Measurements from ENCODE around the gene ANKMY1. TPM values are rescaled to one million over a fixed set of nuclear protein-coding genes. Genes with fewer than 3 reads are reported as not detected.

Gene ANKMY1
- polyA plus RNA-seq, 3 donors = 2.1 to 22.9 (median 2.9) TPM

- H4K20me1 ChIP-seq (ENCODE audit: insufficient read depth, low read length) = no peaks in the 10 kb centered on the region
- no peak overlapping the region for H3K27ac ChIP-seq (ENCODE audit: low read depth in 1 of 2, low read length in 2 of 2)
- H3K4me3 ChIP-seq (replicated peaks in 1 of 3; ENCODE audit: low read depth in 2 of 3, low read length in 3 of 3) = no peak overlapping the region
- no peak for TF ChIP-seq CTCF (IDR thresholded peaks at IDR 0.05)
- no peaks in the 10 kb centered on the region for H3K79me2 ChIP-seq (ENCODE audit: insufficient read depth, low read length)
- H3K9me3 ChIP-seq (replicated peaks in 1 of 2; ENCODE audit: control insufficient read depth in 1 of 2, insufficient read depth in 1 of 2, low read length in 2 of 2) = peaks cover 0 to 11% of the 10 kb centered on the region in 2 donors
- no peak for DNase-seq
- H3K4me3 Mint-ChIP-seq = no peak overlapping the region
- no peak overlapping the region for H2AFZ ChIP-seq (ENCODE audit: insufficient read depth, low read depth, low read length, poor library complexity, severe bottlenecking)
- intact Hi-C loops (cut with micrococcal nuclease) = no loop called here
- H3K4me2 ChIP-seq (replicated peaks; ENCODE audit: extremely low read depth, low read length, poor library complexity, severe bottlenecking) = no peak overlapping the region
- peaks cover 15 to 41% of the 10 kb centered on the region in 2 donors for H3K27me3 ChIP-seq (ENCODE audit: control insufficient read depth in 2 of 2, insufficient read depth in 2 of 2, low read length in 2 of 2)
- 89% methylated on average over 16 of the region's 22 CpGs for WGBS (ENCODE audit: insufficient coverage)
- H3K4me1 Mint-ChIP-seq = no peaks in the 10 kb centered on the region
- peaks cover 2 to 5% of the 10 kb centered on the region in 2 donors for H3K36me3 Mint-ChIP-seq
- H3K27me3 Mint-ChIP-seq (ENCODE audit: low read depth in 3 of 3) = peaks cover 38 to 61% (median 42%) of the 10 kb centered on the region in 3 donors
- H3K9ac ChIP-seq (ENCODE audit: insufficient read depth, low read length, poor library complexity, severe bottlenecking) = no peak overlapping the region
- no peaks in the 10 kb centered on the region for H3K36me3 ChIP-seq (replicated peaks in 1 of 2; ENCODE audit: control insufficient read depth in 1 of 2, insufficient read depth in 2 of 2, low read length in 2 of 2)
- H3K9me3 Mint-ChIP-seq = peaks cover 0 to 19% (median 3%) of the 10 kb centered on the region in 7 donors
- no peaks in the 10 kb centered on the region for H3K4me1 ChIP-seq (ENCODE audit: control insufficient read depth in 1 of 2, insufficient read depth in 2 of 2, low read length in 2 of 2)
- H3K27ac Mint-ChIP-seq = no peak overlapping the region
Measured at GRCh38 chr2:240449764-240450531, 107.8 kb downstream of the ANKMY1 start.

- Histone ChIP-seq H3K27ac (ENCODE audit: low read depth in 1 of 2, low read length in 2 of 2) (no peak overlapping the region), H3K9me3 (replicated peaks in 1 of 2; ENCODE audit: control insufficient read depth in 1 of 2, insufficient read depth in 1 of 2, low read length in 2 of 2) (peaks cover 0 to 3% of the 10 kb centered on the region in 2 donors), H3K27me3 (ENCODE audit: control insufficient read depth in 2 of 2, insufficient read depth in 2 of 2, low read length in 2 of 2) (peaks cover 6 to 28% of the 10 kb centered on the region in 2 donors), H3K79me2 (ENCODE audit: insufficient read depth, low read length) (no peaks in the 10 kb centered on the region), H2AFZ (ENCODE audit: insufficient read depth, low read depth, low read length, poor library complexity, severe bottlenecking) (no peak overlapping the region), H3K9ac (ENCODE audit: insufficient read depth, low read length, poor library complexity, severe bottlenecking) (no peak overlapping the region), H3K36me3 (replicated peaks in 1 of 2; ENCODE audit: control insufficient read depth in 1 of 2, insufficient read depth in 2 of 2, low read length in 2 of 2) (no peaks in the 10 kb centered on the region), H4K20me1 (ENCODE audit: insufficient read depth, low read length) (no peaks in the 10 kb centered on the region), H3K4me2 (replicated peaks; ENCODE audit: extremely low read depth, low read length, poor library complexity, severe bottlenecking) (no peak overlapping the region), H3K4me1 (ENCODE audit: control insufficient read depth in 1 of 2, insufficient read depth in 2 of 2, low read length in 2 of 2) (no peaks in the 10 kb centered on the region), H3K4me3 (replicated peaks in 1 of 3; ENCODE audit: low read depth in 2 of 3, low read length in 3 of 3) (no peak overlapping the region)
- Mint-ChIP-seq H3K4me1 (no peaks in the 10 kb centered on the region), H3K9me3 (peaks cover 0 to 10% (median 2%) of the 10 kb centered on the region in 7 donors), H3K27ac (peak overlapping the region in 1 of 7 donors; percentile 28), H3K36me3 (peaks cover 0 to 5% of the 10 kb centered on the region in 2 donors), H3K27me3 (ENCODE audit: low read depth in 3 of 3) (peaks cover 25 to 47% (median 30%) of the 10 kb centered on the region in 3 donors), H3K4me3 (no peak overlapping the region)
- intact Hi-C loops (cut with micrococcal nuclease) = no loop called here
- TF ChIP-seq CTCF (IDR thresholded peaks at IDR 0.05) = no peak
- no peak for DNase-seq
- WGBS (ENCODE audit: insufficient coverage) = 91% methylated on average over 21 of the region's 23 CpGs
Measured at GRCh38 chr2:240448387-240449274, 109.2 kb downstream of the ANKMY1 start.

Data from CD14-positive monocyte (primary cell).